GM19025 (cell line): Measurements from ENCODE around the gene CFAP53.
"Not testable (repeated sequence)": the region's sequence is repeated elsewhere in the genome, so short reads cannot be mapped to it uniquely, and the experiment has no call there.

Experiments
- ATAC-seq: cut with Tn5 transposase; IDR thresholded peaks from one replicate; pipeline ENCODE4 v1.9.1; 2021; ENCODE audit warnings: mild to moderate bottlenecking, low read depth, moderate library complexity; ENCODE audit not compliant: unreplicated experiment

The CFAP53 gene

DNA sequence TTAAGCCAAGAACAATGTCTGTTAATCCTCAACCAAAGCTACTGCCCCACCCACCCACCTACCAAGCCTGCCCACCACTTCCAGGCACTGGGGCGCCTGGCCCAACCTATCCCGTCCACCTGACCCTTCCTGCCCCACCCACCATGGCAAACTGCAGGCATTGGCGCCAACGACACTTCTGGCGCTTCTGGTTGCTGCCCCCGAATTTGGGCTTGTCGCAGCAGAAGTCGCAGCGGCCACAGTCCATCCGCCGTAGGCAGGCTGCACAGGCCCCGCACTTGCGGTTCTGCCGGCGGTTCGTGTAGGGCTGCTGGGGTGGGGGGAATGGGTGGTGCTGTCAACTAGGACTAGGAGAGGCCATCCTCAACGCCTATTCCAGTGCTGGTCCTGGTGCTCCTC lies 7.7 kb upstream of the CFAP53 start:
- ATAC-seq: no peak

DNA sequence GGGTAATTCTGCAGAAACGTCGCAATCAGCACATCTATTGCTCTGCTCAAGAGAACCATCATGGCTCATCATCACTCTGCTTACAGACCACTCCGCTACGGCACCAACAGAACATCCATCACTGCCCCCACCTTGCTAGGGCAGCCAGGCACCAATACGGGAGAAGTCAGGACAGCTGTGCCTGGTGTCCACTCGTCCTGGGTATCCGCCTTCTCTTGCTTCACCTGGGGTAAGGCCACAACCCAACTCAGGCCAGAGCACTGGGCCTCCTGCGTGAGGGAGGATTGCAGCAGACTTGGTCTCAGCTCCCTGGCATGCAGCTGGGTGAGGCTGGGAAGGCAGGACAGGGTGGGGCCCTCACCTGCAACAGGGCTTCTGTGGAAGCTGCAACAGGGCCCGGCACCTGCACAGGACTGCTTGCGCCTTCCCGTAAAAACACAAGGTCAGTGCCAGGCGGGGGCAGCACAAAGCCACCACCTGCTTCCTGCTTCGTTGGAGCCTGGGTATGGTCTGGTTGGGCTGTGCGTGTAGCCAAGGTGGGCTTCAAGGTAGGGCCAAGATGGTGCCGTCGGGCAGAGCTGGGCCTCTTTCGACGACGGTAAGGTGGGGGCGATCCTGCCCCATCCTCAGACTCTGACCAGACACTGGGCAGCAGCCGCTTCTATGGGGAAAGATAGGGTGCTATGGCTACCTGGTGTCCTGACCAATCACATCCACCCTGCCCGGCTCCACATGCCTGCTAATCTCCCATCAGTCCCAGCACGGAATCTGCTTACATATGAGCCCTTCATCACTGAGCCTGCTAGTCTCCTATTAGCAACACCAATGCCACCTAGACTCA lies 7.1 kb upstream of the CFAP53 start:
- no peak for ATAC-seq

DNA sequence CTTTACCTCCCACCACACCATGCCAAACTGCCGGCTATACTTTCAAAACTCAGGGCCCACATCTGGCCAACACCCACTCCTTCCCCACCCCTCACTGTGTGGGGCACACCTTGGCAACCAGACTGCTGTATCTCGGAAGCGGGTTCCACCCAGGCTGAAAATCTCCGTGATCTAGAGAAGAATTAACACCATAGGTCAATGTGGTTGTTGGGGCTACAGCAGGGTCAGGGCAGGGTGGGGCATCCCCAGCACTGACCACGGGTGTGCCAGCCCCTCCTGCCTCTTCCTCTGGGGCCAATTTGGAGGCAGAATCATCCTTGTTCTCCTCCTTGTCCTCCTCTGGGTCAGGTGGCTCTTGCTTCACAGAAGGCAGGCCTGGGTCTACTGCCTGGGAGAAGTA lies 6.3 kb upstream of the CFAP53 start:
- ATAC-seq: no peak

DNA sequence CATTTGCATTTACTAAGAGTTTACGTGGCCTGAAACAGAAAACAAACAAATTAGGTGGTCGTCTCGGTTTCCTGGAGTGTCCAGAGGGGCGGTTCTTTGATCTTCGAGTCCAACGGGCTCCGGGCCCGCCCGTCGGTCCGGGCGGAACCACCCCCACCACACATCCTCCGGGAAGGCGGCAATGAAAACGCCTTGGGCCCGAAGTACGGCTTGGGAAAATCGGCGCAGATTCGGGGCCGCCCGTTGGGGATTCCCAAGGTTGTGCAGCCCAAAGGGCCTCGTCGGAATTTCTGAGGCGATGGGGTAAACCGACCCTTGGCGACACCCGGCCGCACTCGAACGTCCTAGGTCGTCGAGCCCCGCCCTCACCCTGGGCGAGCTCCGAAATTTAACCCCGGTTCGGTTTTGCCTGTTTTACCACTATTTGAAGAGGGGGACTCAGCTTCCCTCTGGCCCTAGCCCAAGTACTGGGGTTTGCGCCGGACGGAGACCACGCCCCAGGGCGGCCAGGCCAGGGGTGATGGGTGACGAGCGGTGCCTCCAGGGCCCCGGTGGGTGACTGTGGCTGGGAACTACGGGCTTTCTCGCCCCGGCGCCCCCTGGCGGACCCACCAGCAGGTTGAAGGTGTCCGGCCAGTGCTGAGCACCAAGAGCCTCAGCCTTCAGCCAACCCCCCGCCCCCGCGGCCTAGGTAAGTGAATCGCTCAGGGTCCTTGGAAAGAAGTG lies 1.9 kb upstream of the CFAP53 start:
- ATAC-seq: peak; percentile 71

DNA sequence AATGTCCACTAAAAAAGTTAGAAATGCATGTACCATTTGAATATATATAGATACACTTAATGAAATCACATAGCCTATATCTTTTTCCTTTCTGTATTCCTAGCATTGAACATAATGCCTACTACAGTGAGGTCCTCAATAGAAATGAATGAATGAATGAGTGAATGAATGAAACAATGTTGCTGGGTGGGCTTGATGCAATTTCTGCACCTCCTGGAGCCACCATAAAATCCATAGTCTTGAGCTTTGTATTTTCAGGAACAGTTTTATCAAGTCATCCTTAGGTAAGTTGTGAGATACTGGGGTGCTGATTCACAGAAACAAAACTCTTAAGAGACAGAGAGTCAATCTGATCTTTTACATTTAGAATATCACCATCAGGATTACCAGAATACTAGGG lies 3.3 kb downstream of the CFAP53 start:
- no peak for ATAC-seq

DNA sequence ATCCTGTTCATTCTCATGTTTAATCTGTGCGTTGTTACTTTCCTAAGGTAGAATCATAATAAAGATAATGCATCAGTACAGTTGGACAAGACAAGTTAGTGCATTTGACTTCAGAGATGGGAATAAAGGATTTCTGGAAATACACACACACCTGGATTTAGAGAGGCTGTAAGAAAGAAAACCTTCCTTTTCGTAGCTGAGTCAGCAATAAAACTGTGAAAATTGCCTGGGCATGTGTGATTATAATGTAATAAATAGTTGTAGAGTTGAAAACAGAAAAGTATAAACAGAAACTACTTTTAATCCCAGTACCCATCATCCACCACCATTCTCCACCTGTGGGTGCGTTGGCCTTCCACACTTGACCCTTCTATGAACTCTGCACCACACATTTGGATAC lies 15.4 kb downstream of the CFAP53 start:
- ATAC-seq: no peak

DNA sequence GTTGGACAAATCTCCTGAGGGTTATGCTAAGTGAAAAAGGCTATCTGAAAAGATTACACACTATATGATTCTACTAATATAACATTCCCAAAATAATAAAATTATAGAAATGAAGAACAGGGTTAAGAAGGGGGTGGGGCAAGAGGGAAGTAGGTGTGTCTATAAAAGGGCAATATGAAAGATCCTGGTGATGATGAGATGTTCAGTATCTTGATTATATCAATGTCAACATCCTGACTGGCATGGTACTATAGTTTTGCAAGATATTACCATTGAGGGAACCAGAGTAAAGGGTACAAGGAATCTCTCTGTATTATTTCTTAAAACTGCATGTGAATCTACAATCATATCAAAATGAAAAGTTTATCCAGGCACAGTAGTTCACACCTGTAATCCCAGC lies 16.7 kb downstream of the CFAP53 start:
- no peak for ATAC-seq

DNA sequence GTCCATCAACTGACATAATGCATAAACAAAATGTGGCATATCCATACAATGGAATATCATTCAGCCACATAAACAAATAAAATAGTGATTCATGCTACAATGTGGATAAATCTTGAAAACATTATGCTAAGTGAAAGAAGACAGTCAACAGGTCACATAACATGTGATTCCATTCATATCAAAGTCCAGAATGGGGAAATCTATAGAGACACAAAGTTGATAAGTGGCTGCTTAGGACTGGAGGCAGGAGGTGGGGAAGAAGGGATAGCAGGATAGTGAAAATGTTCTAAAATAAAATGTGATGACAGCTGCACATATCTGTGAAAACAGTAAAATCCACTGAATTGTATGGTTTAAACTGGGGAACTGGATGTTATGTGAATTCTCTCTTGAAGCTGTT lies 18.7 kb downstream of the CFAP53 start:
- no peak for ATAC-seq

DNA sequence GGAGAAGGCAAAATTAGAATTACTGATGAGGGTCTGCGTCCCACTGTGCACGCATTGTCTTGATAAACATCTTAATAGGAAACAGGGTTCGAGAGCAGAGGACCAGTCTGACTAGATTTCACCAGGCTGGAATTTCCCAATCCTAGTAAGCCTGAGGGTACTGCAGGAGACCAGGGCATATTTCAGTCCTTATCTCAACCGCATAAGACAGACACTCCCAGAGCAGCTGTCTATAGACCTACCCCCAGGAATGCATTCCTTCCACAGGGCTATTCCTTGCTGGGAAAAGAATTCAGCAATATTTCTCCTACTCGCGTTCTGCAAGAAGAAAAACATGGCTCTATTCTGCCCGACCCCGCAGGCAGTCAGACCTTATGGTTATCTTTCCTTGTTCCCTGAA lies 24.5 kb downstream of the CFAP53 start:
- not testable (repeated sequence) for ATAC-seq

DNA sequence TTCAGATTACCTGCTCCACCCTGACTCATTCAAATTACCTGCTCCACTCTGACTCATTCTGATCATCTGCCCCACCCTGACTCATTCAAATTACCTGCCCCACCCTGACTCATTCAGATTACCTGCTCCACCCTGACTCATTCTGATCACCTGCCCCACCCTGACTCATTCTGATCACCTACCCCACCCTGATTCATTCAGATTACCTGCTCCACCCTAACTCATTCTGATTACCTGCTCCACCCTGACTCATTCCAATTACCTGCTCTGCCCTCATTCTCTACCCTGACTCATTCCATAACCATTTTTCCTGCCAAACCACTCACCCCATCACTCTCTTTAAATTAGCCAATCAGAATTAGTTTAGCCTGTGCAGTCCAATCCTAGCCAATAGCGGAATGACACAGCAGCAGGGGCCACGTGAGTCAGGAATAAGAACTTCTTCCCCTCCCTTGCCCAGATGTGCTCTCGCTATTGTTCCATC lies 26.2 kb downstream of the CFAP53 start:
- ATAC-seq: no peak

DNA sequence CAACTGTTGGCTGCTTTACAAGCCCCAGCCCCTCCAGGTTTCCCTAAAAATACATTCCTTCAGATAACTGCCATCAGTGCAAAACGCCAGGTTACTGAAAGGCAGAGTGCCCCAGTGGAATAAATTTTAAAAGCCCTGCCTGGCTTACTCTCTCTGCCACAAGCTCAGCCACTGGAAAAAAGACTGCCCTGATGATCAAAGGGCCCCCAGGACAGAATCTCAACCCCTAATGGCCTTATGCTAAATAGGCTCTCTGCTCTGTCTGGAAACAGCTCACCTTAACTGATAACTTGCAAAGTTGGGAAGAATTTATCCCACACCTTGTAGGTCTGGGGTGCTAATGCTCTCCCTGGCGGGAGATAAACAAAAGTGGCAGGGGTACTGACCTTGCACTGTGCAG lies 33.9 kb downstream of the CFAP53 start:
- no peak for ATAC-seq

DNA sequence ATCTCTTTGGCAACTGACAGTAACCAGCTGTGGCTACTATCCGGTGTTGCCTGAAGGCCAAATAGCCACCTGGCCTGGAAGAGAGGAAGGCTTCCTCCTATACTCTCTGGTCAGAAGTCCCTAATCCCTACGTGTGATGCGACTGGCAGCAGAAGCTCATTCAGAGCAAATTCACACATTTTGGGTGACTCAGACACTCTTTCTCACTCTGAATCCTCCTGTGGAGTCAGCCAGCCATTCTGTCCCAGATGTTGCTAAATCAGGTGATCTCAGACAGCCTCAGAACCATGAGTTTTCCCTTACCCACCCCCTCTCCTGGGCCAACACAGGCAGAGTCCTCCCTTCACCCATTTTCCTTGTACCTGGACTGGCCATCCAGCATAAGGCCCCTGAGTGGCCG lies 34.7 kb downstream of the CFAP53 start:
- ATAC-seq: no peak

DNA sequence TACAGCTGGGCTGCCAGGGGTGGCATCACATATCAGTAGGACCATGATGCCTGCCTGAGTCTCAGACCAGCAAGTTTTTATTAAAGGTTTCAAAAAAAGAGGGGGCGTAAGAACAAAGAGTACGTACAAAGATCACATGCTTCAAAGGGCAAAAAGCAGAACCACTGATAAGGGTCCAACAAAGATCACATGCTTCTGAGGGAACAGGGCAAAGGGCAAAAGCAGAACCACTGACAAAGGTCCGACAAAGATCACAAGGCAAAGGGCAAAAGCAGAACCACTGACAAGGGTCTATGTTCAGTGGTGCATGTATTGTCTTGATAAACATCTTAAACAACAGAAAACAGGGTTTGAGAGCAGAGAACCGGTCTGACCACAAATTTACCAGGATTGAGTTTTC lies 46.0 kb downstream of the CFAP53 start:
- not testable (repeated sequence) for ATAC-seq

DNA sequence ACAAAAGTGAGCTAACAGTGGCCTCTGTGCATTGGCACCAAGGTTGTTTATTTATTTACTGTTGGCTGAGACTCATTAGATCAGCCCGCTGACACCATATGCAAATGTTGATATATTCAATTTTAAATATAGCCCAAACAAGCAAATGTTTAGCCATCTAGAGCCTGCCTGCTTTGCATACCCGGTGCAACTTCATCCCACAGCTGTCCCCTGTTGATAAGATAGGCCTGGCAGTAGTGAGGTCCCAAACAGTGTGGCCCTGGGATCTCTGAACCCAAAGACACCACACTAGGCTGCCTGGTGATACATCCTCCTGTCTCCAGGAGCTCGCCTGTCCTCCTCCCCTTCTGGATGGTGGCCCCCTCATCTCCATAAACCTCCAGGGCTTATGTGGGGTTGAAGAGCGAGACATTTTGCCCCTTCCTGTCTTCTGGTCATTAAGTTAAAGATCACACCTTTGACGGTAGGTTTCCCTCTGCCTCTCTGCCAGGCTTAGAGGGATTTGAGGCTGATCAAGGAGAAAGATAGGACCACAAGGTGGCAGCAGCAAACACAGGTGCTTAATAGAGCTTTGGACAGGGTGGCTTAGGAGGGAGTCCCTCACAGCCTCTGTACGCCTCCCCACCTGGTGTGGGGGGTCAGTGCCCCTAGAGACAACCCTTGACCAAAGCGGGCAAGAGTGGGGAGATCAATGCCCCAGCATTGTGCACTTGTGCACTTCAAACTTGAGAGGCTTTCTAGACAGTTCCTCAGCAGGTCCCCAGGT lies 47.7 kb downstream of the CFAP53 start:
- peak; percentile 60 for ATAC-seq

DNA sequence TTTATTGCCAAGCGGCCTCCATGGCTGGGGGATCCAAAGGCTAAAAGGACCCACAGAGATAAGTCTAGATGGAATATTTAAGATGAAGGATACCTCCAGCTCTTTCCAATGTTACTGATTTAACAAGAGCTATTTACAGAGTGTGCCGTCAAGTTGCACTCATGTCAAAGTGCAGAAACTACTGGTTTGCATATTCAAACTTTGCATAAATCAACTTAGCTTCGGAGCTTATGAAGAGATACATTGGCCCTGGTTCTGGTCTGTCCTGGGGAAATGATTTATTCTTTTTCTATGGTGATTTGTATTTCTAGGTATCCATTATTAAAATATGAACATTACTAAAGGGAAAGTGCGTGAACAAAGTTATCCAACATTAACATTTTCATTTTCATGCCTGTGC lies 57.0 kb downstream of the CFAP53 start:
- ATAC-seq: no peak

DNA sequence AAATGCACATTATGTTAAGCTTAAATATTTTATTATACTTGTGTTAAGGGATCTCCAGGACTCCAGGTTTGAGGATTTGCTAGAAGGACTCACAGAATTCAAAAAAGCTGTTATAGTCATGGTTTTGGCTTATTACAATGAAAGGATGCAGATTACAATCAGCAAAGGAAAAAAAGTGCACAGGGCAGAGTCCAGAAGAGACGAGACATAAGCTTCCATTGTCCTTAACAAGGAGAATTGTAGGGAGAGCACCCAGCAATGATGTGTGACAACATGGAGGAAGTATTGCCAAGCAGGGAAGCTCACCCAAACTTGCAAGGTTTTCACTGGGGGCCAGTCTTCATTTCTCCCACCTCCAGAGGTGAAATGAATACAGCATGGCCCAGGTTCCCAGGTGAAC lies 58.6 kb downstream of the CFAP53 start:
- ATAC-seq: no peak

DNA sequence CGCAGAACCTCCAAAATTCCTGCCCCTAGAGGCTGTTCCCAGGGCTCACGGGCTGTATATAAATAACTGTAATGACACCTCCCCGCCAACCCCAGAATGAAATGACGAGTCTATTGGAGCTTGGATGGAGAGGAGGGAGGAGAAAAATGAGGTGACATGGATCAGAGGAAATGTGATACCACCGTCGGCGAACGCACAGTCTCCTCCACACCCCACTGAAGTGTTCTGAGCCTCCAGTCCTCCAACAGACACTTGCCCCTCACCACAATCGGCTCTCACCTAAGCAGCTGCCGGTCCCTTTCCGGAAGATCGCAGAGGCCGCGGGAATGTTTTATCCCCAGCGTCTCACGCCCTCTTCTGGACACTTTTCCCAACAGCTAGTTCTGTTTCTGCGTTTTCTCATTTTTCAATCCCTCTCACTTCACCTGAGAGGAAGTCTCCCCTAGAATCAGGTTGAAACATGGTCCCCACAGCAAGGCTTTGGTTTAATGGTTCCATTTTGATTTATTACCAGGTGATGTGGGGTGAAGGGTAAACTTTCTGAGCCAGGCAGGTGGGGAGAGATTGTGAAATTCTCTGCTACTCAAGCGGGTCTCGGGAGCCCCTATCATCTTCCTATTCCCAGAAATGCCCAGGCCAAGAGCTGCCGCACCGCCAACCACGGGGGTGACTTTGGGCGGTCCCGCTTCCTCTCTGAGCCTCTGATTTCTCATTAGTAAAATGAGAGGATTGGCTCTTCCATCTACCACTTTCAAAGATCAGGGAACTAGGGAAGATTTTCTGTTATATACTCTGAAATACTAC lies 62.3 kb downstream of the CFAP53 start:
- no peak for ATAC-seq

DNA sequence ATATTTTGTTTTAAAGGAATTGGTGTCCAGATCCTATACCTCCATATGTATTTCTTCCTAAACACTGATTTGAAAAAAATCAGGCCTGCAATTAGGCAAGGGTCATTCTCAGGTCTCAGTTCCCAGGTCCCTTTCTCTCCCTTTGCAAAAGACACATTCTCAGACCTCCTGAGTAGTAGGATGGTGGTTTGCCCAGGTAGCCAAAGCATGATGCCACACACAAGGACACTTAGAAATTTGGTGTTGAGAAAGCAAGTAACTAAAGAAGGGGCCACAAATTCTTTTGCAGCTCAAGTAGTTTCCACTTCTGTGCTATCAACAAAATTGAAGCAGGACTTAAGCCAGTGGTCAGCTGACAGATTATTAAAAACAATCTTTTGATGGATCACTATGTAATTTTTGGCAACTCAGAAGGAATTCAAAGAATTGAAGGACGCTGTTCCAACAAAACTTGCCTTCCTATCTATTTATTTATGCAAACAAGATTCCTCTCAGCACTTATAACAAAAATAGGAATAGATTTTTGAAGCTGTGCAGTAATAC lies 64.7 kb downstream of the CFAP53 start:
- no peak for ATAC-seq

DNA sequence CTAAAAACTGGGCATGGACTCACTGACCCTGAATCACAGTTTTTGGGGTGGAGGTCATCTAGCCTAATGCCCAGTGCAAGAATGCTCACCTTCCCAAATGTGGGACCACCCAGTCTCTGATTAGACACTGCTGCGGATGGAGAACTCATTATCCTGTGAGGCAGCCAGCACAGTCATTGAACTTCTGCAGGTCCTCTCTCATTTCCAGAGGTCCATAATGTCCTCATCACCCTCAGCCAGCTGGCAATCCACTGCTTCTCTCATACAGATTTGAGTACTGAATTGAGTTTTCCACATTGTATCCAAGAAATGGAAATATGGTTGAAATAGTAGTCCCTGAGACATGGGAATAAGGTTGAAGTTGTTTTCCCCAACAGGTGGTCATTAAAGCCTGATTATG lies 66.4 kb downstream of the CFAP53 start:
- ATAC-seq: no peak

DNA sequence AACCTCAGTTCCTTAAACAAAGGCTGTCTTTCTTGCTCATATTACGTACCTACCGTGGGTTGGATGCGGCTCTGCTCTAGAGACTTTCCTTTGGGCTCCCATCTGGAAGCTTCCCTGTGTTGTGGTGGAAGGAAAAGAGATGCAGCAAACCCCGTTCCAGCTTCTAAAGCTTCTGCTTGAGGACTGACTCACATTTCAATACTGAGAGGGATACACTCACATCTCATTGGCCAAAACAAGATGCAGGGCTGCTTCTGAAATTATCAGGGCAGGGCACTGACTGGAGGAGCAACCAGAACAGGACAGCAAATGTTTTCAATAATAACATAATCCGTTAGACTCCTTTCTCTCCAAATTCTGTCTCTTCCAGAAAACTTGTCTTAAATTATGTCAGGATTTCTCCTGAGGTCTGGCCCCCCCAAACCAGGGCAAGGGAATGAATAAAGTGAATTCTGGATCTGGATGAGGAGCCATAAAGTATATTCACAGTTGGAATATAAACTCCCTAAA lies 66.9 kb downstream of the CFAP53 start:
- ATAC-seq: no peak
